GM12872 (cell line): ENCODE results near the gene TRAF4.

Source experiments
- CTCF ChIP-seq: IDR thresholded peaks from 3 replicates; pipeline ENCODE4 v1.5.1; 2011; ENCODE audit warnings: low read depth, mild to moderate bottlenecking, low read length, moderate library complexity; ENCODE audit not compliant: insufficient read depth

The TRAF4 gene

GRCh38 chr17:28723159-28723835, 20.5 kb upstream of the TRAF4 start:
- no peak for TF ChIP-seq CTCF

DNA sequence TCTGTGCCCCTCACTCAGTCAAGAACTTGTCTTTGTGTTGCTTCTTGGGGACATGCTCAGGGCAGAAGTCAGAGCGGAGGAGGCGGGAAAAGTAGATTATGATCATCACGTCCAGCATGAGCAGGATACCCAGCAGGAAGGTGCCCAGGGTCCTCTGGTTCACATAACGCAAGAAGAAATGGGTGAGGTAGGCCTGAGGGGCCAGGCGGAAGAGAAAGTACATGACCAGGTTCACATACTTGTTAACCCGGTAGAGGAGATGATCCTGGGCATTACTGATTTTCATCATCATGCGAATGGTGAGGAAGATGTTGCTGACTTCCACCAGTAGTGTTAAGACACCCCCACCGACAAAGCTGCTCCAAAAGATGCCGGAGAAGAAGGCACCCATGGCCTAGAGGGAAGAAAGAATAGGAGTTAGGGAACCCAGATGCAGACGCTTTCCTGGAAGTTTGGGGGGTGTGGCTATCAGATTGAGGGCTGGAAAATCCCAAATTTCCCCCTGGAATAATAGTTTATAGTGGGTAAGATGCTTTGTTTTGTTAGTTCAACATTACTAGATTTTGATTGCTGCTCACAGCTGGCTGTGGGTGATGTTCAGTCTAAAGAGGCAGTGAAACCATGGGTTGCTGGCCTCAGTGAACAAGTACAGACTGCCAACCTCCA, 19.2 kb upstream of the TRAF4 start:
- TF ChIP-seq CTCF, result no peak

- TF ChIP-seq CTCF, result peak; percentile 41; the same call in 1 of the 3 replicates
Observed at GRCh38 chr17:28725166-28725659, 18.6 kb upstream of the TRAF4 start.

- TF ChIP-seq CTCF, result no peak
Observed at GRCh38 chr17:28725660-28726225, 18.1 kb upstream of the TRAF4 start.

DNA sequence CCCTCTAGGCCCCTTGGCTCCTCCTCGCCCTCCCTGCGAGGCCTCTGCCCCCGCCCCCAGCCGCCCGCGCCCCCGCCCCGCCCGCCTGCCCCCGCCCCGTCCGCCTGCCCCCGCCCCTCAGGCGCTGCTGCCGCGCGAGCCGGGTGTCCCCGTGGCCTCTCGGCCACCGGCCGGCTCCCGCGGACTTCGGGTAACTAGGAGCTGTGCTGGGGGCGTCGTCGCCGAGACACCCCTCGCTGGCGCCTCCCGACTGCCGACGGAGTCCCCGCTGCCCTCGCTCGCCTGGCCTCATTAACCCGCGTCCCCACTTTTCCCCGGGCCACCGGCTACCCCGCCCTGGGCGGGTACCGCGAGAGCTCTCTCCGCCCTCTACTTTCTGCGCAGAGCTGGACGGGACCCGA, 17.6 kb upstream of the TRAF4 start, which contains the start of gene TLCD1:
Gene TLCD1, minus strand, starts transcription at position 8 of the 401 bp plus-strand sequence. CDS start 136 bp downstream, outside the sequence.
- no peak for TF ChIP-seq CTCF

DNA sequence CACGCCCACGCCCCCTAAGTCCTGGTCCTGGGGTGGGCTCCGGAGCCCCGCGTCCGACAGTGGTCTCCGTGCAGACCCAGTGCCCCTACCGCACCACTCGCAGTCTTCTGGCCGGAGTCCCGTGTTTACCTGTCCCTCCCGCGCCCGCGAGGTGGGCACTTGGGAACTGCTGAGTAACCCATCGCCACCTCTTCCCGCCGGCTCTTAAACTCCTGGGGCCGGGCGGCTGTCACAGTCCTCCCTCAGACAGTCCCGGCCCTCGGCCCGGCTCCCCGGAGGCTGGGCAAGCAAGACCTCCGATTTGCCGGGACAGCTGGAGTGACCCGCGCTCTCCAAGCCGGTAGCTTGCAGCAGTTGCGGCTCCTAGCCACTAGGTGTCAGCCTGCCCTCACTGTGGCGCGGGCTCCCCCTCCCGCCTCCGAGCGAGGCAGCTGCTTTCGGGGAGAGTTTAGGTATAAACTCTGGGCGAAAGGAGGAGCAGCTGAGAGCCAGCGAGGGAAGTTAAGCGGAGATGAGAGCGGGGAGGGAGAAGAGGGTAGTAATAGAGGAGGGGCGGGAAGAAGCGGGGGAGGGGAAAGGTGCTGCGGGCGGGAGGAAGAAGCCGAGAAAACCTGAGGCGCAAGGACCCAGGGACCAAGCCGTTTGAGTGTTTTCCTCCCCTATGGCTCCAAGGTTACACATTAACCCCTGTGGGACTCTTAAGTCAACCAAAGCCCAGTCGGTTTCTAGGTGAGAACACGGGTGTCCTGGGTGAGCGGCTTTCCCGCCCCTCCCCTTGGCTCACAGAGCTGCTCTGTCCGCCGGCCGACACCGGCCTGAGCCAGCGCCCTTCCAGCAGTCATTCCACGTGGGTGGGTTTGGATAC, 17.0 kb upstream of the TRAF4 start:
- peak; percentile 97 for TF ChIP-seq CTCF
